Mesothelial cell of epicardium (in vitro differentiated cells): ENCODE measurements around the gene GRK5. TPM values are rescaled to one million over a fixed set of nuclear protein-coding genes. Genes with fewer than 3 reads are reported as not detected.

ENCODE experiments used
- DNase-seq, 2 experiments: peaks; one replicate each; pipeline ENCODE4 v3.0.0; 2021; ENCODE audit warnings: low spot score in 2 of 2; ENCODE audit not compliant: unreplicated experiment in 2 of 2
- H3K27ac Mint-ChIP-seq: 2 replicates; pipeline ENCODE4 v1.8.0; 2021; ENCODE audit warnings: mixed read lengths
- H3K27me3 Mint-ChIP-seq: 2 replicates; pipeline ENCODE4 v1.8.0; 2021; ENCODE audit warnings: low read depth, mixed read lengths
- H3K36me3 Mint-ChIP-seq: 2 replicates; pipeline ENCODE4 v1.8.0; 2021; ENCODE audit warnings: mixed read lengths
- H3K4me1 Mint-ChIP-seq: 2 replicates; pipeline ENCODE4 v1.8.0; 2021; ENCODE audit warnings: mixed read lengths
- H3K4me3 Mint-ChIP-seq: 2 replicates; pipeline ENCODE4 v1.8.0; 2021; ENCODE audit warnings: mild to moderate bottlenecking, moderate library complexity, mixed read lengths
- H3K9me3 Mint-ChIP-seq: 2 replicates; pipeline ENCODE4 v1.8.0; 2021; ENCODE audit warnings: mixed read lengths
- CTCF ChIP-seq: fragments of 200-600 bp; sonication (generic); IDR thresholded peaks from one replicate; pipeline ENCODE4 v1.5.0; 2021; ENCODE audit warnings: antibody characterized with exemption; ENCODE audit not compliant: unreplicated experiment
- total RNA-seq: library from RNA; stranded (reverse); gene quantifications from 3 replicates; pipeline ENCODE4 v1.2.1, GENCODE V29; 2021

GRK5 gene
- total RNA-seq, 1 donor from 2014 or later = 14.5 TPM

GRCh38 chr10:119408969-119409371 is 201.6 kb downstream of the GRK5 start:
- H3K36me3 Mint-ChIP-seq = no peaks in the 10 kb centered on the region
- TF ChIP-seq CTCF = no peak
- no peak overlapping the region for H3K27ac Mint-ChIP-seq
- H3K4me1 Mint-ChIP-seq = peaks cover 30% of the 10 kb centered on the region
- no peak for DNase-seq
- H3K9me3 Mint-ChIP-seq = no peaks in the 10 kb centered on the region
- H3K27me3 Mint-ChIP-seq = no peaks in the 10 kb centered on the region
- no peak overlapping the region for H3K4me3 Mint-ChIP-seq

DNA sequence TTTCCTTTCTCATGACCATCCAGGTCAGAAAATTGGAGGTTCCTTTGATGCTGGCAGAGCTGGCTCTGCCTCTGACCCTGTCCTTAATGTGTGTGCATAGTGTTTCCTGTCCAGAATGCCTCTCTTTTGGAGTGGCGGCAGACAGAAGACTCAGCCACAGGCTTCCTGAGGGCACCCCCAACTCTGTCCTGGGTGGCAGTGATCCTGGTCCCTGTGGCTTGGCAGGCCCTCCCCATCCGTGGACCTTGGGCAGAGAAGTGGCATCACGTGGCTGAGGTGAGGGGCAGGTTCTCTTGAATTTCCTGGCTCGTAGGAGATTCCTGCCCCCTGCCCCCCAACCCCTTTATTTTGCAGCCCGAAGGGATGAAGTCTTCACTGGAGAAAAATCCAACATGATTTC is 202.0 kb downstream of the GRK5 start:
- peaks cover 34% of the 10 kb centered on the region for H3K4me1 Mint-ChIP-seq
- H3K36me3 Mint-ChIP-seq = no peaks in the 10 kb centered on the region
- no peak overlapping the region for H3K4me3 Mint-ChIP-seq
- no peak for DNase-seq
- H3K27ac Mint-ChIP-seq = no peak overlapping the region
- no peaks in the 10 kb centered on the region for H3K27me3 Mint-ChIP-seq
- no peak for TF ChIP-seq CTCF
- H3K9me3 Mint-ChIP-seq = no peaks in the 10 kb centered on the region

GRCh38 chr10:119409906-119410305 is 202.5 kb downstream of the GRK5 start:
- H3K4me1 Mint-ChIP-seq = peaks cover 37% of the 10 kb centered on the region

DNA sequence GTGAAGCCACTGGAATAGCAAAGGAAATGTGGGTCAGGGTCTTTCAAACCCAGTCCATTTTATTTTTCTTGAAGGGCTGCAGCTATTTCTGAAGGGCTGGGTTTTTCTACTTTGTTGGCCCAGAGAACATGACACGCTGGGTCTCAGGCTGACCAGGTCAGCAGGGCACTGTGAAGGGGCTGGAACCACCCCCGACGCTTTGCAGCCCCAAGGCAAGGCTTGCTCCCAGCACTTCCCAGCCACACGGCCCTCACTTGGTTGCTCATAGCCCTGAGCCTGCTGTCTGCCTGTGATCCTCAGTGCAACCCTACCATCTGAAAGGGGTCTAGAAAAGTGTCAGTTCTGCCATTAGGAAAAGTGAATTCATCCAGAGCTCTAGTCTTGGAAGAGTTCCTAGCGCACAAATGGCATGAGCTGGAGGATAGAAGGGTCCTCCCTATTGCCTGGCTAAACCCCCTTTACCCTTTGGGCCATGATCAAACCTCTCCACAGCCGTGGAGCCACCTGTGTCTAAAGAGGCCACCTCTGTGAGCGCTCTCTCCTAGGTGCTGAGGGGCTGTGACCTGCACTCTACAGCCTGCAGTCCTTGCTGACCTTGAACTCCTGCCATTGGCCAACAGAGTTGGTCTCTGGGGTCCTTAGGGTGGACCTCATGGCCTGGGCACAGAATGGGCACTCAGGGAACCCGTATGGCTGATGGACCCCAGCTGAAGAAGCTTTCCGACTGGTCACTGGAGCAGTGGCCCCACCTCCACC is 203.2 kb downstream of the GRK5 start:
- no peak for DNase-seq
- TF ChIP-seq CTCF = no peak
- no peaks in the 10 kb centered on the region for H3K27me3 Mint-ChIP-seq
- no peaks in the 10 kb centered on the region for H3K36me3 Mint-ChIP-seq
- no peak overlapping the region for H3K27ac Mint-ChIP-seq
- H3K9me3 Mint-ChIP-seq = no peaks in the 10 kb centered on the region
- H3K4me3 Mint-ChIP-seq = no peak overlapping the region
- peaks cover 41% of the 10 kb centered on the region for H3K4me1 Mint-ChIP-seq

More at GRCh38 chr10:119409906-119410305, 202.5 kb downstream of the GRK5 start:
- TF ChIP-seq CTCF = no peak
- Mint-ChIP-seq H3K4me3 (no peak overlapping the region), H3K9me3 (no peaks in the 10 kb centered on the region), H3K36me3 (no peaks in the 10 kb centered on the region), H3K27me3 (no peaks in the 10 kb centered on the region), H3K27ac (no peak overlapping the region)
- no peak for DNase-seq

DNA sequence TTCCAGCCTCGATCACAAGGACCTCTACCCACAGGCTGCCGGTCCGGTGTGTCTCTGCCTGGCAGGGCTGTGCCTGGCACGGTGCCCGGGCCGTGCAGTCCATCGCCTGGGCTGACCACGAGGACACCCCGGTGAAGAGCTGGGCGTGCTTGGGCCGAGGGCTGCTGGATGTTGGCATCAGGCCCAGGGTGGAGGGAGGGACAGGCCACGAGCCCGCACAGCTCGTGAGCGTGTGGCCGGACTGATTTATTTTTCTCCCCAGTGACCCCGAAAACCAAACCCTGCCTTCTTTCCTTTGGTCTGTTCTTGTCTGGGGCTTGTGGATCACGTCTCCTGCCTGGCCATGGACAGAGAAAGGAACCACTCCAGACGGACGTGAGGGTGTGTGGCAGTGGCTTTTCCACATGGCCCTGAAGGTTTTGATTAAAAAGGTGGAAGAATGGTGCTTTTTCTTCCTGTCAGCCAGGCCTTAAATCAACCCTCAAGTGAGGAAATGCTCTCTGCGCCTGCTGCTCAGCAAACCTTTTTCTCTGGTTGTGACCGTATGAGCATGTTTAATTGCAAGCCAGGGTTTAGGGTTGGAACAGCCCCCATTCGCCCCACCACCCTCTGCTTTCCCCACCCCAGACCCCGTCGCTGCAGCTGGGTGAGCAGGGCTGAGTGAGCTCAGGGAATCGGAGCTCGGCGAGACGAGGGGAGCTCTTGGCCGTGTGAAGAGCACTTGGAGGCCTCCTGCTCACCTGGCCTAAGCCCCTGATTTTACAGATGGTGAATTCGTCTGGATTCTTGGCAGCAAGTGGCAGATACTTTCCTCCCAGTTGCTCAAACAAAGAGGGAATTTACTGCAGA is 205.1 kb downstream of the GRK5 start:
- Mint-ChIP-seq H3K4me1 (peaks cover 39% of the 10 kb centered on the region), H3K27ac (peak overlapping the region; percentile 94), H3K27me3 (no peaks in the 10 kb centered on the region), H3K4me3 (peak overlapping the region; percentile 25), H3K9me3 (no peaks in the 10 kb centered on the region), H3K36me3 (no peaks in the 10 kb centered on the region)
- peak in 1 of 2 experiments; percentile 48 for DNase-seq
- TF ChIP-seq CTCF = no peak
